ENCODE results near the gene TBC1D21. TPM values are rescaled to one million over a fixed set of nuclear protein-coding genes. Genes with fewer than 3 reads are reported as not detected.
"Not testable (repeated sequence)": the region's sequence is repeated elsewhere in the genome, so short reads cannot be mapped to it uniquely, and the experiment has no call there.

Gene TBC1D21
- total RNA-seq, 2 donors from 2014 or later: not detected

GRCh38 chr15:73930790-73931281 lies 57.5 kb downstream of the TBC1D21 start:
- peaks cover 21% of the 10 kb centered on the region for H3K4me1 Mint-ChIP-seq
- no peak for ATAC-seq (replicated peaks)
- peak overlapping the region; percentile 64 for H3K27ac Mint-ChIP-seq
- H3K36me3 Mint-ChIP-seq (ENCODE audit: low read depth): no peaks in the 10 kb centered on the region
- H3K27me3 Mint-ChIP-seq: no peaks in the 10 kb centered on the region
- no peaks in the 10 kb centered on the region for H3K9me3 Mint-ChIP-seq
- H3K4me3 Mint-ChIP-seq: no peak overlapping the region

- H3K27ac Mint-ChIP-seq: peak overlapping the region; percentile 64
- H3K27me3 Mint-ChIP-seq: no peaks in the 10 kb centered on the region
- peaks cover 20% of the 10 kb centered on the region for H3K4me1 Mint-ChIP-seq
- ATAC-seq (replicated peaks): no peak
- no peaks in the 10 kb centered on the region for H3K9me3 Mint-ChIP-seq
- no peak overlapping the region for H3K4me3 Mint-ChIP-seq
- no peaks in the 10 kb centered on the region for H3K36me3 Mint-ChIP-seq (ENCODE audit: low read depth)
Measured at GRCh38 chr15:73931441-73931840, 58.1 kb downstream of the TBC1D21 start.

GRCh38 chr15:73932381-73933191 lies 59.2 kb downstream of the TBC1D21 start:
- no peaks in the 10 kb centered on the region for H3K9me3 Mint-ChIP-seq
- no peak overlapping the region for H3K4me3 Mint-ChIP-seq
- no peaks in the 10 kb centered on the region for H3K36me3 Mint-ChIP-seq (ENCODE audit: low read depth)
- H3K27me3 Mint-ChIP-seq: no peaks in the 10 kb centered on the region
- no peak overlapping the region for H3K27ac Mint-ChIP-seq
- no peak for ATAC-seq (replicated peaks)
- H3K4me1 Mint-ChIP-seq: peaks cover 20% of the 10 kb centered on the region

- peak overlapping the region; percentile 46 for H3K27ac Mint-ChIP-seq
- peaks cover 20% of the 10 kb centered on the region for H3K4me1 Mint-ChIP-seq
- ATAC-seq (replicated peaks): no peak
- no peaks in the 10 kb centered on the region for H3K36me3 Mint-ChIP-seq (ENCODE audit: low read depth)
- H3K9me3 Mint-ChIP-seq: no peaks in the 10 kb centered on the region
- no peak overlapping the region for H3K4me3 Mint-ChIP-seq
- no peaks in the 10 kb centered on the region for H3K27me3 Mint-ChIP-seq
Measured at GRCh38 chr15:73934281-73934680, 60.9 kb downstream of the TBC1D21 start.

GRCh38 chr15:73935547-73935946 lies 62.2 kb downstream of the TBC1D21 start:
- no peaks in the 10 kb centered on the region for H3K9me3 Mint-ChIP-seq
- no peak for ATAC-seq (replicated peaks)
- H3K4me3 Mint-ChIP-seq: no peak overlapping the region
- peaks cover 20% of the 10 kb centered on the region for H3K4me1 Mint-ChIP-seq
- no peaks in the 10 kb centered on the region for H3K36me3 Mint-ChIP-seq (ENCODE audit: low read depth)
- no peak overlapping the region for H3K27ac Mint-ChIP-seq
- no peaks in the 10 kb centered on the region for H3K27me3 Mint-ChIP-seq

- Mint-ChIP-seq H3K27me3 (no peaks in the 10 kb centered on the region), H3K4me3 (no peak overlapping the region), H3K9me3 (no peaks in the 10 kb centered on the region), H3K27ac (no peak overlapping the region), H3K36me3 (ENCODE audit: low read depth) (no peaks in the 10 kb centered on the region), H3K4me1 (peaks cover 16% of the 10 kb centered on the region)
- no peak for ATAC-seq (replicated peaks)
Measured at GRCh38 chr15:73936181-73936580, 62.8 kb downstream of the TBC1D21 start.

- Mint-ChIP-seq H3K4me3 (no peak overlapping the region), H3K4me1 (peaks cover 15% of the 10 kb centered on the region), H3K27ac (no peak overlapping the region), H3K9me3 (no peaks in the 10 kb centered on the region), H3K27me3 (no peaks in the 10 kb centered on the region), H3K36me3 (ENCODE audit: low read depth) (no peaks in the 10 kb centered on the region)
- no peak for ATAC-seq (replicated peaks)
Measured at GRCh38 chr15:73936588-73937290, 63.4 kb downstream of the TBC1D21 start.

- ATAC-seq (replicated peaks): no peak
- Mint-ChIP-seq H3K36me3 (ENCODE audit: low read depth) (no peaks in the 10 kb centered on the region), H3K4me3 (no peak overlapping the region), H3K27me3 (no peaks in the 10 kb centered on the region), H3K27ac (no peak overlapping the region), H3K9me3 (no peaks in the 10 kb centered on the region), H3K4me1 (peaks cover 19% of the 10 kb centered on the region)
Measured at GRCh38 chr15:73937296-73937695, 63.9 kb downstream of the TBC1D21 start.

- no peak overlapping the region for H3K27ac Mint-ChIP-seq
- H3K4me3 Mint-ChIP-seq: no peak overlapping the region
- no peaks in the 10 kb centered on the region for H3K27me3 Mint-ChIP-seq
- no peak for ATAC-seq (replicated peaks)
- no peaks in the 10 kb centered on the region for H3K9me3 Mint-ChIP-seq
- H3K36me3 Mint-ChIP-seq (ENCODE audit: low read depth): no peaks in the 10 kb centered on the region
- H3K4me1 Mint-ChIP-seq: peaks cover 23% of the 10 kb centered on the region
Measured at GRCh38 chr15:73937726-73938125, 64.4 kb downstream of the TBC1D21 start.

GRCh38 chr15:73938516-73938915 lies 65.2 kb downstream of the TBC1D21 start:
- H3K27me3 Mint-ChIP-seq; H3K36me3 Mint-ChIP-seq (ENCODE audit: low read depth); H3K9me3 Mint-ChIP-seq; ATAC-seq (replicated peaks); H3K4me3 Mint-ChIP-seq; H3K27ac Mint-ChIP-seq: not testable (repeated sequence)
- peaks cover 23% of the 10 kb centered on the region for H3K4me1 Mint-ChIP-seq

Other genes starting within 250 kb of the TBC1D21 start
- gene NPTN, start 240.2 kb upstream of the TBC1D21 start, total RNA-seq: 10 to 100 TPM; 59.5 to 66.1 TPM
- gene CD276, start 189.2 kb upstream of the TBC1D21 start, total RNA-seq: 1 to 10 TPM in 1 of 2 donors, under 1 TPM in 1; 0.95 to 2.6 TPM
- gene INSYN1, start 120.2 kb upstream of the TBC1D21 start, total RNA-seq: not detected
- gene LOXL1, start 52.9 kb downstream of the TBC1D21 start, total RNA-seq: 1 to 10 TPM; 3.4 TPM
- gene STOML1, start 118.7 kb downstream of the TBC1D21 start, total RNA-seq: 1 to 10 TPM; 4.8 to 7.3 TPM
- gene PML, start 121.2 kb downstream of the TBC1D21 start, total RNA-seq: 10 to 100 TPM; 67.4 to 74.1 TPM
- under 1 TPM in 1 of 2 donors, not detected in 1; 0.11 TPM for gene GOLGA6A, start 209.0 kb downstream of the TBC1D21 start, total RNA-seq